Colon (tissue), 2 donors: ENCODE results near the gene TMEM51.
"Not testable (repeated sequence)": the region's sequence is repeated elsewhere in the genome, so short reads cannot be mapped to it uniquely, and the experiment has no call there.

Experiments
- FAIRE-seq: peaks from 2 replicates; lab custom pipeline; 2012; peaks lifted over from hg19 to GRCh38; lab: Jason Lieb, UNC
- donor health status: control.
- donor health status: control.

The TMEM51 gene

GRCh38 chr1:15154480-15155036, 1.0 kb downstream of the TMEM51 start:
- no peak for FAIRE-seq

GRCh38 chr1:15155191-15155590, 1.6 kb downstream of the TMEM51 start:
- no peak for FAIRE-seq

GRCh38 chr1:15155888-15156741, 2.6 kb downstream of the TMEM51 start:
- FAIRE-seq = no peak

- FAIRE-seq = no peak
Observed at GRCh38 chr1:15156807-15157380, 3.3 kb downstream of the TMEM51 start.

- no peak for FAIRE-seq
Observed at GRCh38 chr1:15157524-15158399, 4.2 kb downstream of the TMEM51 start.

- FAIRE-seq = no peak
Observed at GRCh38 chr1:15158506-15159165, 5.1 kb downstream of the TMEM51 start.

GRCh38 chr1:15159166-15159555, 5.6 kb downstream of the TMEM51 start:
- no peak for FAIRE-seq

- no peak for FAIRE-seq
Observed at GRCh38 chr1:15160626-15161025, 7.1 kb downstream of the TMEM51 start.

- FAIRE-seq = no peak
Observed at GRCh38 chr1:15167386-15167785, 13.8 kb downstream of the TMEM51 start.

- no peak for FAIRE-seq
Observed at GRCh38 chr1:15168479-15168878, 14.9 kb downstream of the TMEM51 start.

- no peak for FAIRE-seq
Observed at GRCh38 chr1:15170071-15170470, 16.5 kb downstream of the TMEM51 start.

- no peak for FAIRE-seq
Observed at GRCh38 chr1:15171271-15171908, 17.8 kb downstream of the TMEM51 start.

- no peak for FAIRE-seq
Observed at GRCh38 chr1:15172405-15173259, 19.1 kb downstream of the TMEM51 start.

- FAIRE-seq = no peak
Observed at GRCh38 chr1:15173863-15174614, 20.5 kb downstream of the TMEM51 start.

- no peak for FAIRE-seq
Observed at GRCh38 chr1:15174615-15174983, 21.1 kb downstream of the TMEM51 start.

- FAIRE-seq = not testable (repeated sequence)
Observed at GRCh38 chr1:15175324-15176094, 22.0 kb downstream of the TMEM51 start.

GRCh38 chr1:15176120-15176519, 22.6 kb downstream of the TMEM51 start:
- FAIRE-seq = no peak

- FAIRE-seq = no peak
Observed at GRCh38 chr1:15176898-15177665, 23.5 kb downstream of the TMEM51 start.
